Measurements from ENCODE around the gene ELOVL7. TPM values are rescaled to one million over a fixed set of nuclear protein-coding genes. Genes with fewer than 3 reads are reported as not detected.
"Not testable (repeated sequence)": the region's sequence is repeated elsewhere in the genome, so short reads cannot be mapped to it uniquely, and the experiment has no call there.

The ELOVL7 gene
- polyA plus RNA-seq, 1 donor = 77.3 TPM

DNA sequence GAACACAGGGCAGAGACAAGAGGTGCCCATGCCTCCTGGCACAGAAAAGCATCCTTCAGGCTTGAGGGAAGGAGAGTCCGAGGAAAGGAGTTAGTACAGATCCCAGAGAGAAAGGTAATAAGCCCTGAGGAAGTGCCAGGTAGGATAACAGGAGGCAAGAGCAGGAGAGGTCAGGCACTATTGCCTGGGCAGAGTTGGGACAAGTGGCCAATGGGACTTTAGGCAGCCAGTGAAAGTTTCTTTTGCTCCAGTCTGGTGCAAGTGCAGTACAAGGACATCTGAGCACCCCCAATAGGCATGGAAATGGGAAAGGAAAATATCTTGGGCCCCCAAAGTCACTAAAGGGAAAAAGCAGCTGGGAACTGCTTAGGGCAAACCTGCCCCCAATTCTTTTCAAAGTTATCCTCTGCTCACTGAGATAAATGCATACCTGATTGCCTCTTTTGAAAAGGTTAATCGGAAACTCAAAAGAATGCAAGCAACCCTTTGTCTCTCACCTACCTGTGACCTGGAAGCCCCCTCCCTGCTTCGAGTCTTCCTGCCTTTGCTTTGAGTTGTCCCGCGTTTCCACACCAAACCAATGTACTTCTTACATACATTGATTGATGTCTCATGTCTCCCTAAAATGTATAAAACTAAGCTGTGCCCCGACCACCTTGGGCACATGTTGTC is 46.5 kb downstream of the ELOVL7 start:
- peaks cover 14% of the 10 kb centered on the region for H3K36me3 ChIP-seq (ENCODE audit: control insufficient read depth, insufficient read depth, low read length)
- H3K27ac ChIP-seq (ENCODE audit: low read length) = no peak overlapping the region
- H3K4me1 ChIP-seq (ENCODE audit: control insufficient read depth, insufficient read depth, low read length) = peaks cover 21% of the 10 kb centered on the region
- no peaks in the 10 kb centered on the region for H3K9me3 ChIP-seq (ENCODE audit: control insufficient read depth, low read depth, low read length)
- no peak for DNase-seq
- no peaks in the 10 kb centered on the region for H3K27me3 ChIP-seq (ENCODE audit: control insufficient read depth, insufficient read depth, low read length)
- WGBS (ENCODE audit: insufficient coverage, low lambda C conversion rate) = 64% methylated on average over 2 of the region's 6 CpGs
- H3K4me3 ChIP-seq (ENCODE audit: low read length) = no peak overlapping the region

DNA sequence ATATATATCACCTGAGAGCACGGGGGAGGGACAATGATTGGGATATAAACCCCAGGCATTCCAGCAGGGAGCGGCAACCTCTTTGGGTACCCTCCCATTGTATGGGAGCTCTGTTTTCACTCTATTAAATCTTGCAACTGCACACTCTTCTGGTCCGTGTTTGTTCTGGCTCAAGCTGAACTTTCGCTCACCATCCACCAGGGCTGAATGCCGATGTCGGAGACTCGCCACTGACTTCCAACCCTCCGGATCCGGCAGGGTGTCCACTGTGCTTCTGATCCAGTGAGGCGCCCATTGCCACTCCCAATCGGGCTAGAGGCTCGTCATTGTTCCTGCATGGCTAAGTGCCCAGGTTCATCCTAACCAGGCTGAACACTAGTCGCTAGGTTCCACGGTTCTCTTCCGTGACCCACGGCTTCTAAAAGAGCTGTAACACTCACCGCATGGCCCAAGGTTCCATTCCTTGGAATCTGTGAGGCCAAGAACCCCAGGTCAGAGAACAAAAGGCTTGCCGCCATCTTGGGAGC is 48.6 kb downstream of the ELOVL7 start:
- not testable (repeated sequence) for H3K27ac ChIP-seq (ENCODE audit: low read length); H3K27me3 ChIP-seq (ENCODE audit: control insufficient read depth, insufficient read depth, low read length); DNase-seq; H3K9me3 ChIP-seq (ENCODE audit: control insufficient read depth, low read depth, low read length); H3K4me3 ChIP-seq (ENCODE audit: low read length); H3K4me1 ChIP-seq (ENCODE audit: control insufficient read depth, insufficient read depth, low read length)
- peaks cover 14% of the 10 kb centered on the region for H3K36me3 ChIP-seq (ENCODE audit: control insufficient read depth, insufficient read depth, low read length)
- WGBS (ENCODE audit: insufficient coverage, low lambda C conversion rate) = no CpG with 5 or more reads among the region's 18 CpGs

DNA sequence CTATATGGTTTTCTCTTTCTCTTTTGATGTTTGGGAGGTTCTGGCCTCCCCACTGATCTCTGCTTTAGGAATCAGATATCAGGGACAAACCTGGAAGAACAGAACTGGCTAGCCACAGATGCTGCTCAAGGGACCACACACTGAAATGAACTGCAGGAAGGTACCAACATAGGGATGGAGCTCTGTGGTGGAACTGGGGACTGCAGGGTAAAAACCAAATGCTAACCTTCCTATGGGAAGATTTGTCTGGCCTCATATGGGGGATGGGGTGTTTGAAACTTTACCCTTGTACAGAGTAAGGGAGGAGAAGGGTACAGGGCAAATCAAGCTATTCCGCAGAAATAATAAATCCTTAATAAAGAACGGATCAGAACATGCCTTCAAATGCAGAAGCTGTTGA is 49.4 kb downstream of the ELOVL7 start:
- Histone ChIP-seq H3K9me3 (ENCODE audit: control insufficient read depth, low read depth, low read length) (no peaks in the 10 kb centered on the region), H3K27me3 (ENCODE audit: control insufficient read depth, insufficient read depth, low read length) (no peaks in the 10 kb centered on the region), H3K4me1 (ENCODE audit: control insufficient read depth, insufficient read depth, low read length) (peaks cover 6% of the 10 kb centered on the region), H3K27ac (ENCODE audit: low read length) (no peak overlapping the region), H3K4me3 (ENCODE audit: low read length) (no peak overlapping the region), H3K36me3 (ENCODE audit: control insufficient read depth, insufficient read depth, low read length) (peaks cover 14% of the 10 kb centered on the region)
- no CpG with 5 or more reads among the region's 2 CpGs for WGBS (ENCODE audit: insufficient coverage, low lambda C conversion rate)
- no peak for DNase-seq

DNA sequence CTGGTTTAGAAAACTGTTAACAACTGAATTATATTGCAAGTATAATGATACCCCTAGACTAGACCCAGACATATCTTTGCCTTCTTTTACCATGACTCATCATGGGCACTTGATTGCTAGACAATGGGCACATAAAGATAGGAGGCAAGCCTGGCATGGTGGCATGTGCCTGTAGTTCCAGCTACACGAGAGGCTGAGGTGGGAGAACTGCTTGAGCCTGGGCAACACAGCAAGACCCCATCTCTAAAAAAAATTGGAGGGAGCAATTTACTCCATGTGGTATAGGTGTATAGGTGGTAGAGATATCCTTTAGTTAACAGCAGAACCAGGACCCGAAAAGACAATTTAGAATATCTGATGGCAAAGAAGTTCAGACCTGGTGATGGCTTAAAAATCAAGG is 51.6 kb downstream of the ELOVL7 start:
- Histone ChIP-seq H3K27me3 (ENCODE audit: control insufficient read depth, insufficient read depth, low read length) (no peaks in the 10 kb centered on the region), H3K9me3 (ENCODE audit: control insufficient read depth, low read depth, low read length) (no peaks in the 10 kb centered on the region), H3K36me3 (ENCODE audit: control insufficient read depth, insufficient read depth, low read length) (peaks cover 12% of the 10 kb centered on the region), H3K27ac (ENCODE audit: low read length) (no peak overlapping the region), H3K4me1 (ENCODE audit: control insufficient read depth, insufficient read depth, low read length) (peaks cover 11% of the 10 kb centered on the region), H3K4me3 (ENCODE audit: low read length) (no peak overlapping the region)
- DNase-seq = no peak
- WGBS (ENCODE audit: insufficient coverage, low lambda C conversion rate) = no CpG with 5 or more reads among the region's 2 CpGs

DNA sequence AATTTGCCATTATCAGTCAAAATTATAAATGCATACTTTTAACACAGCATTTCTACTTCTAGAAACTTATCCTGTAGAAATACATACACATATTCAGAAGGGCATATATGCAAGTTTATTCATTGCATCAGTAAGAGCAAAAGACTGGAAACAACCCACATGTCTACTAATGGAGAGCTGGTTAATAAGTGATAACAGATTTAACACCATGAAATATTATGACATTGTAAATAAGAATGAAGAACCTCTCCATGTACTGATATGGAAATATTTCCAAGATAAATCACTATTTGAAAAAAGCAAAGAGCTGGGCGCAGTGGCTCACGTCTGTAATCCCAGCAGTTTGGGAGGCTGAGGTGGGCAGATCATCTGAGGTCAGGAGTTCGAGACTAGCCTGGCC is 54.5 kb downstream of the ELOVL7 start:
- H3K4me3 ChIP-seq (ENCODE audit: low read length) = no peak overlapping the region
- peak overlapping the region; percentile 37 for H3K27ac ChIP-seq (ENCODE audit: low read length)
- no peaks in the 10 kb centered on the region for H3K27me3 ChIP-seq (ENCODE audit: control insufficient read depth, insufficient read depth, low read length)
- peaks cover 8% of the 10 kb centered on the region for H3K4me1 ChIP-seq (ENCODE audit: control insufficient read depth, insufficient read depth, low read length)
- peak in 1 of 2 donors; percentile 55 for DNase-seq
- H3K9me3 ChIP-seq (ENCODE audit: control insufficient read depth, low read depth, low read length) = no peaks in the 10 kb centered on the region
- no CpG with 5 or more reads among the region's 3 CpGs for WGBS (ENCODE audit: insufficient coverage, low lambda C conversion rate)
- peaks cover 9% of the 10 kb centered on the region for H3K36me3 ChIP-seq (ENCODE audit: control insufficient read depth, insufficient read depth, low read length)

DNA sequence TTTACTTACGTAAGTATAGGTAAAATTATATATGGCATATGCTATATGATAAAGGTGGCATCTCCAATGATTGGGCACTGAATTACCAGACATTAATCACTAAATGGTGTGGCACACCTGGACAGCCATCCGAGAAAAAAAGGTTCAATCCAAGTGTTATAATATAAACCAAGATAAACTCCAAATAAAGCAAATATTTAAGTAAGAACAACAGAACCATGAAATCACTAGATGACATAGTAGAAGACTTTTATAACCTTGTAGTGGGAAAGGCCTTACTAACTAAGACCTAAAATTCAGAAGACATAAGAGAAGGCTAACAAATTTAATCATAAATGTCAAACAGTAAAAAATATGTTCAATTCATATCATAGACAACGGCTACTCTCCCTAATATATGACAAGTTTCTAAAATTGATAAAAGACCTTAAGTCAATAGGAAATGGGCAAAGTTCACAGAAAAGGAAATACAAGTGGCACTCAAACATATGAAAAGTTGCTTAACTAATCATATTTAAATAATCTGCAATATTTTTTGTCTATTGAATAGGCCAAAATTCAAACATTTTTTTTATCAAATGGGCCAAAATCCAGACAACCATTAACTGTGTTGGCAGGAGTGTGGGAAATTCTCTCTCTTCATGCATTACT is 55.1 kb downstream of the ELOVL7 start:
- 70% methylated on average over 2 of the region's 3 CpGs for WGBS (ENCODE audit: insufficient coverage, low lambda C conversion rate)
- peak in 1 of 2 donors; percentile 60 for DNase-seq
- no peak overlapping the region for H3K4me3 ChIP-seq (ENCODE audit: low read length)
- H3K36me3 ChIP-seq (ENCODE audit: control insufficient read depth, insufficient read depth, low read length) = peaks cover 4% of the 10 kb centered on the region
- H3K4me1 ChIP-seq (ENCODE audit: control insufficient read depth, insufficient read depth, low read length) = peaks cover 8% of the 10 kb centered on the region
- peak overlapping the region; percentile 37 for H3K27ac ChIP-seq (ENCODE audit: low read length)
- H3K27me3 ChIP-seq (ENCODE audit: control insufficient read depth, insufficient read depth, low read length) = no peaks in the 10 kb centered on the region
- no peaks in the 10 kb centered on the region for H3K9me3 ChIP-seq (ENCODE audit: control insufficient read depth, low read depth, low read length)

DNA sequence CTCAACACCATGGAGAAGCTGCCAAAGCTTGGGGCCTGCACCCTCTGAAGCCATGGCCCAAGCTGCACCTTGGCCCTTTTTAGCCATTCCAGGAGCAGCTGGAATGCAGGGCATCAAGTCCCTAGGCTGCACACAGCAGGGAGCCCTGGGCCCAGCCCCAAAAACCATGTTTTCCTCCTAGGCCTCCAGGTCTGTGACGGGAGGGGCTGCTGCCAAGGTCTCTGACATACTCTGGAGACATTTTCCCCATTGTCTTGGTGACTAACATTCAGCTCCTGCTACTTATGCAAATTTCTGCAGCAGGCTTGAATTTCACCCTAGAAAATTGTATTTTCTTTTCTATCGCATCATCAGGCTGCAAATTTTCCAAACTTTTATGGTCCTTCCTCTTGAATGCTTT is 64.6 kb downstream of the ELOVL7 start:
- no peaks in the 10 kb centered on the region for H3K27me3 ChIP-seq (ENCODE audit: control insufficient read depth, insufficient read depth, low read length)
- no peaks in the 10 kb centered on the region for H3K4me1 ChIP-seq (ENCODE audit: control insufficient read depth, insufficient read depth, low read length)
- H3K36me3 ChIP-seq (ENCODE audit: control insufficient read depth, insufficient read depth, low read length) = peaks cover 6% of the 10 kb centered on the region
- H3K9me3 ChIP-seq (ENCODE audit: control insufficient read depth, low read depth, low read length) = no peaks in the 10 kb centered on the region
- H3K27ac ChIP-seq (ENCODE audit: low read length) = no peak overlapping the region
- H3K4me3 ChIP-seq (ENCODE audit: low read length) = no peak overlapping the region
- no peak for DNase-seq
- no CpG with 5 or more reads among the region's 2 CpGs for WGBS (ENCODE audit: insufficient coverage, low lambda C conversion rate)

DNA sequence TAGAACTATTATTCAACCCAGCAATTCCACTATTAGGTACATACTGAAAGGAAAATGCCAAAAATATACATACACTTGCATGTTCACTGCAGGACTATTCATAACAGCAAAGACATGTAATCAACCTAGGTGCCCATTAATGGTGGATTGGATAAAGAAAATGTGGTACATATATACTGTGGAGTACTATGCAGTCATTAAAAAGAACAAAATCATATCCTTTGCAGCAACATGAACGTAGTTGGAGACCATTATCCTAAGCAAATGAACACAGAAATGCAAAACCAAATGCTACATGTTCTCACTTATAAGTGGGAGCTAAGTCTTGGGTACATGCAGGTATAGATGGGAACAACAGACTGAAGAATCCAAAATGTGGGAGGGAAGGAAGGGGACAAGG is 67.7 kb downstream of the ELOVL7 start:
- Histone ChIP-seq H3K4me3 (ENCODE audit: low read length) (no peak overlapping the region), H3K4me1 (ENCODE audit: control insufficient read depth, insufficient read depth, low read length) (no peaks in the 10 kb centered on the region), H3K27me3 (ENCODE audit: control insufficient read depth, insufficient read depth, low read length) (no peaks in the 10 kb centered on the region), H3K9me3 (ENCODE audit: control insufficient read depth, low read depth, low read length) (no peaks in the 10 kb centered on the region), H3K27ac (ENCODE audit: low read length) (no peak overlapping the region), H3K36me3 (ENCODE audit: control insufficient read depth, insufficient read depth, low read length) (peaks cover 6% of the 10 kb centered on the region)
- no peak for DNase-seq
- no CpG with 5 or more reads among the region's 1 CpG for WGBS (ENCODE audit: insufficient coverage, low lambda C conversion rate)

DNA sequence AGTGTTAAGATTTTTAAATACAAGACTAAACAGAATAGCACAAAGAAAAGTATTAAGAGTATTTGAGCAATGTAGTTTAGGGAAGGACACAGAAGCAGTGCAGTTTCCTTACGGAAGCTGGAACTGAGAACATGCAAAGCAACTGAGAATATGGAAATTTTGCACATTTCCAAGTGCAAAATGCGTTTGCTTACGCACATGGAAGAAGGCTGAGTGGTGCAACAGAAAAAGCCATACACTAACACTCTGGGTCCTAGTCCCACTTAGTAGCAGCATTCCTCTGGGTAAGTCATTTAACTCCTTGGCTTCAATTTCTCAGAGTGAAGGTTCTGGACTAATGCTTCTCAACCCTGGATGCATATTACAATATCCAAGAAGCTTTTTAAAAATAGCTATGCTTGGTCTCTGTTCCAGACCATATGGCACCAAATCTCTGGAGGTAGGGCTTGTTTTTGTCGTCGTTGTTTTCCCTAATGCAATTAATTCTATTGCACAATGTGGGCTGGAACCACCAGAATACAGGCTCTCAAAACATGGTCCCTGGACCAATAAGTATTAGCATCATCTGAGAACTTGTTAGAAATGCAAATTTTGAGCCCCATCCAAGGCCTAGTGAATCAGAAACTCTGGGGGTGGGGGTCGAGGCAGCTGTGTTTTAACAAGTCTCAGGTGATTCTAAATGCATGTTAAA is 78.9 kb downstream of the ELOVL7 start:
- Histone ChIP-seq H3K4me1 (ENCODE audit: control insufficient read depth, insufficient read depth, low read length) (no peaks in the 10 kb centered on the region), H3K36me3 (ENCODE audit: control insufficient read depth, insufficient read depth, low read length) (peaks cover 7% of the 10 kb centered on the region), H3K9me3 (ENCODE audit: control insufficient read depth, low read depth, low read length) (no peaks in the 10 kb centered on the region), H3K27me3 (ENCODE audit: control insufficient read depth, insufficient read depth, low read length) (no peaks in the 10 kb centered on the region), H3K27ac (ENCODE audit: low read length) (no peak overlapping the region), H3K4me3 (ENCODE audit: low read length) (no peak overlapping the region)
- 79% methylated on average over 2 of the region's 6 CpGs for WGBS (ENCODE audit: insufficient coverage, low lambda C conversion rate)
- no peak for DNase-seq

DNA sequence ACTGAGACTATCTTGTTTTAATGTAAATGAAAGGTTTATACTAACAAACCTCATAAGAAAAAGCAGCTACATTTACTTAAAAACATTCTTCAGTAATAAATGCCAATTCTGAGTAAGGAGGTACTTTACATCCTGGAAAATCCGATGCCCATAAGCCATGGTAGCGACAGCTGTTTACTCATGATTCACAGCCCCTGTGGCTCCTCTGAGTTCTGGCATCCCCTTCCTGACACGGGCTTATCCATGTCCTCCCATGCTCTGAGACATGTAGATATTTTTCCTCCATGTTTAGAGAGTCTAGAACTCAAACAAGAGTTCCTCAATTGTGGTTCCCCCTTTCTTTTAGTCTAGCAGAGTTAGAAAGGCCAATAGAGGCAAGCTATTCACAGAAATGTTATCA is 81.0 kb downstream of the ELOVL7 start:
- H3K4me3 ChIP-seq (ENCODE audit: low read length) = no peak overlapping the region
- no peaks in the 10 kb centered on the region for H3K27me3 ChIP-seq (ENCODE audit: control insufficient read depth, insufficient read depth, low read length)
- no peaks in the 10 kb centered on the region for H3K4me1 ChIP-seq (ENCODE audit: control insufficient read depth, insufficient read depth, low read length)
- H3K27ac ChIP-seq (ENCODE audit: low read length) = no peak overlapping the region
- peaks cover 3% of the 10 kb centered on the region for H3K36me3 ChIP-seq (ENCODE audit: control insufficient read depth, insufficient read depth, low read length)
- no peaks in the 10 kb centered on the region for H3K9me3 ChIP-seq (ENCODE audit: control insufficient read depth, low read depth, low read length)
- WGBS (ENCODE audit: insufficient coverage, low lambda C conversion rate) = 80% methylated on average over 1 of the region's 3 CpGs
- no peak for DNase-seq
